Mammary epithelial cell (primary cell): ENCODE data around the gene SMYD2.

Experiments used
- CTCF ChIP-seq, 2 donors: IDR thresholded peaks in 1 of 2; conservative IDR thresholded peaks in 1 of 2; 2 replicates each; pipeline ENCODE4 v1.5.1; 2011 to 2012; ENCODE audit warnings: inconsistent platforms in 2 of 2, low read length in 2 of 2, mild to moderate bottlenecking in 2 of 2, control low read depth in 1 of 2, low read depth in 1 of 2; ENCODE audit not compliant: insufficient read depth in 1 of 2; ENCODE audit errors: extremely low read depth in 1 of 2
- EZH2 ChIP-seq: IDR thresholded peaks from 2 replicates; pipeline ENCODE4 v1.6.1; 2012; ENCODE audit warnings: low read length, inconsistent platforms, borderline replicate concordance

DNA sequence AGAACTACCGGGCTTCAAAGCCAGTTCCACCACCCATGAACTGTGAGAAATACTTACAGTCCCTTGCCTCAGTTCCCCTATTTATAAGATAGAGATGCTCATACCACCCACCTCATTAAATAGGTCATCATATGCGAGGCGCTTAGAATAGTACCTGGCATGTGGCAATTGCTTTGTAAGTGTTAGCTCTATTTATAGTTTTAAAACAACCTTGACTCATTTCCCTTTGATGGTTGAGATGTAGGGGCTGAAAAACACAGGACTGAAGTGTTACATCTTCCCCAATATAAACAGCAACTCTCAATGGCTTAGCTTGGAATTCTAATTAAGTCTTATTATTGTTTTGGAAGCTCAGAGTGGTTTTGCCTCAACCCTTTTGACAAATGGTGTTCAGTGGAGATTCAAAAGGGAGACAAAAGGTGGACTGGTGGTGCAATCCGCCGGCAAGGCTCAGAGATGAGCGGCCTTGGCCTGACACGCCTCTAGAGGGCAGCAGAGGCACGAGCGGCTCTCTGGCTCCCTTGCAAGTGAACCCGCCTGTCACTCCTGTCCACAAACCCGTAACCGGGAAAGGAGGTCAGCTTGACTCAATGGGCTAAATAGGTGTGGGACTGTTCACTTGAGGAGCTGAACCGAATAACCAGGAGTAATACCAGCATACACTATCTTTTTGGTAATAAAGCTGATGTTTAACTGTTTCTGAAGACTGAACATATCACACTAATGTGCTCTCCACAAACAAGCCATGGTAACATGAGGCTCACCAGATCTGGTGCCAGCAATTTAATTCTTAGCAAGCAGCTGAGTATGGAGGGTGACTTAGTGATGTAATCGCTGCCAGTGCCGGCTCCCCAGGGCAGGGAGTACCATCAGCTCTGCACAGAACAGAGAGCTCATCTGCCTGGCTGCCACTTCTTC, 19.5 kb upstream of the SMYD2 start:
- TF ChIP-seq CTCF (conservative IDR thresholded peaks at IDR 0.05 in 1 of 2, IDR thresholded peaks at IDR 0.05 in 1 of 2; ENCODE audit: extremely low read depth in 1 of 2, insufficient read depth in 1 of 2, low read depth in 1 of 2, low read length in 2 of 2) = peak; percentile 96 to 97
- no peak for TF ChIP-seq EZH2
